ENCODE results near the gene METTL24. TPM values are rescaled to one million over a fixed set of nuclear protein-coding genes. Genes with fewer than 3 reads are reported as not detected.

The METTL24 gene
- total and polyA plus RNA-seq, 2 of the 13 experiments (the other 11 are each of a cell fraction or from before 2014, with no cell fraction given), result not detected

DNA sequence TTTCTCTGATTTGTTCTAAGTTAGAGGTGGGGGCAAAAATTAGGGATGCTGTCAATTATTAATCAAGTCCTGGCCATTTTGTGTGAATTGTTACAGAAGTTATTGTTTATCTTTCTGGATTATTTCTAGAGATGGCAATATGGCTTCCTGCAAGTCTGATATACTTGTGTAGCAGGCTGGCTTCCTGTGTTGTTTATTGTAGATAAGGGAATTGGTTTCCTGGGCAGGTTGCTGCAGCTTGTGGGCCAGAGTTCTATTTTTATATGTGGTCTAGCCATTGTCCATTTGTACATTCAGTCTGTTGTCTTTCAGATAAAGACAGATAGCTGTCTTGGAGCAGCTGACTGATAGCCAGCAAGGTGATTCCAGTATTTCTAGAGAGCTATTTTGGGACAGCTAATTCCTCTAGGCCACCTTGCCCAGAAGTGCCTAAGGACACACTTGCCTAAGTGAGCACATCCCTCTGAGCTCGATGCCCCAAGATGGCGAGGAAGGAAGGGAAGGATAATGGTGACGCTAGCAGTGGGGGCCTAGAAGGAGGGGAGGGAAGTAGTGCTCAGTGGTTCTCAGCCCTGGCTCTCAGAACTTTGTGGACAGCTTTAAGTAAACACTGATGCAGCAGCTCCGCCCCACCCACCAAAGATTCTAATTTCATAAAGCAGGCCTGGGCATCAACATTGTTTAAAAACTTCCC, 31.7 kb upstream of the METTL24 start:
- FAIRE-seq, result no peak
- CTCF ChIA-PET (ENCODE audit: low intra/inter-chr PET ratio, low total read pairs), result interaction anchor here (0.8 to 3.4 kb wide), 4 partner anchors 86 to 684 kb away, joined by 6 to 23 read pairs (median 8); partner anchors contain the start of gene WASF1

DNA sequence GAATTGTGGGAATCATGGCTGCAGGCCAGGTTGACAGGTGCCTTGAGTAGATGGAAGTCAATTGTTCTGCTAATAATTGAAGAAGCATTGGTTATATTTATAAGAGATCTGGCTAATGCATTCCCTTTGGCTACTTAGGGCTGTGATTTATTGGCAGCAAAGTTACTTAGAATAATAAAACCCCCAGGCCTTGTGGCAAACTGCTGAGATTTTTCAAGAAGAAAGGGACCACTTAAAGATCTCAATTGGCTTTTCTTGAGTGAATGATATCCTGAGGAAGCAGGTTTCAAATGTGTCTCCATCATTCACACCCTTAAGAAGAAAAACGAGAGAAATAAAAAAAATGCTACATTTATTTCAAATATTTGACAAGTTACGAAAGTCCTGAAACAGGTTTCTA, 29.8 kb upstream of the METTL24 start:
- FAIRE-seq (no peak), ATAC-seq (no peak), DNase-seq (ENCODE audit: low spot score) (no peak)
- no peaks in the 10 kb centered on the region for H3K27me3 ChIP-seq (ENCODE audit: control insufficient read depth in 1 of 2, insufficient read depth in 2 of 2, low read length in 2 of 2)
- H4K20me1 ChIP-seq (ENCODE audit: insufficient read depth, low read length), result no peaks in the 10 kb centered on the region
- no peaks in the 10 kb centered on the region for H3K9me3 ChIP-seq (ENCODE audit: low read length)
- intact Hi-C loops (cut with micrococcal nuclease; ENCODE audit: unreplicated experiment), result loop anchor here (5.0 kb wide), 1 partner anchor 336 kb away; no protein-coding TSS in a partner anchor
- WGBS (ENCODE audit: low lambda C conversion rate), result 66% methylated on average over 2 of the region's 2 CpGs
- no peak overlapping the region for H3K4me3 ChIP-seq (replicated peaks in 1 of 3; ENCODE audit: insufficient read depth in 1 of 3, low read depth in 2 of 3, low read length in 3 of 3)
- ChIA-PET CTCF (ENCODE audit: low intra/inter-chr PET ratio, low total read pairs) (no interaction called here), POLR2A (no interaction called here)
- no peak overlapping the region for H3K27ac ChIP-seq (ENCODE audit: extremely low read length, insufficient read depth, low read length)
- no peak overlapping the region for H3K9ac ChIP-seq (ENCODE audit: insufficient read depth, low read depth, low read length)
- no peak overlapping the region for H2AFZ ChIP-seq (ENCODE audit: low read length)
- H3K4me2 ChIP-seq (ENCODE audit: low read depth, low read length), result no peak overlapping the region
- BruUV-seq (replicated peaks), result no TSS peak
- no peaks in the 10 kb centered on the region for H3K79me2 ChIP-seq (ENCODE audit: insufficient read depth, low read length)
- no peaks in the 10 kb centered on the region for H3K36me3 ChIP-seq (replicated peaks in 1 of 2; ENCODE audit: control insufficient read depth in 1 of 2, insufficient read depth in 2 of 2, low read length in 2 of 2)
- H3K4me1 ChIP-seq (ENCODE audit: insufficient read depth, low read length), result peaks cover 48% of the 10 kb centered on the region
- in situ Hi-C loops (cut with HindIII; ENCODE audit: extremely low pct_ligation_motif_present, low pct_unique_long_range_greater_than_20kb), result loop anchor here (25.0 kb wide), 1 partner anchor 851 kb away; no protein-coding TSS in a partner anchor
- TF ChIP-seq SATB2 (CRISPR knock-in tag; IDR thresholded peaks at IDR 0.05), result no peak
- TF ChIP-seq, protein P1, sequence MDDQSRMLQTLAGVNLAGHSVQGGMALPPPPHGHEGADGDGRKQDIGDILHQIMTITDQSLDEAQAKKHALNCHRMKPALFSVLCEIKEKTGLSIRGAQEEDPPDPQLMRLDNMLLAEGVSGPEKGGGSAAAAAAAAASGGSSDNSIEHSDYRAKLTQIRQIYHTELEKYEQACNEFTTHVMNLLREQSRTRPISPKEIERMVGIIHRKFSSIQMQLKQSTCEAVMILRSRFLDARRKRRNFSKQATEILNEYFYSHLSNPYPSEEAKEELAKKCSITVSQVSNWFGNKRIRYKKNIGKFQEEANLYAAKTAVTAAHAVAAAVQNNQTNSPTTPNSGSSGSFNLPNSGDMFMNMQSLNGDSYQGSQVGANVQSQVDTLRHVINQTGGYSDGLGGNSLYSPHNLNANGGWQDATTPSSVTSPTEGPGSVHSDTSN (CRISPR knock-in tag; IDR thresholded peaks at IDR 0.05; ENCODE audit: borderline replicate concordance), result no peak
- TF ChIP-seq FOXP1 (IDR thresholded peaks at IDR 0.05), result no peak
- no peak for TF ChIP-seq FOXP1 (CRISPR knock-in tag; IDR thresholded peaks at IDR 0.05)
- TF ChIP-seq, protein P2, sequence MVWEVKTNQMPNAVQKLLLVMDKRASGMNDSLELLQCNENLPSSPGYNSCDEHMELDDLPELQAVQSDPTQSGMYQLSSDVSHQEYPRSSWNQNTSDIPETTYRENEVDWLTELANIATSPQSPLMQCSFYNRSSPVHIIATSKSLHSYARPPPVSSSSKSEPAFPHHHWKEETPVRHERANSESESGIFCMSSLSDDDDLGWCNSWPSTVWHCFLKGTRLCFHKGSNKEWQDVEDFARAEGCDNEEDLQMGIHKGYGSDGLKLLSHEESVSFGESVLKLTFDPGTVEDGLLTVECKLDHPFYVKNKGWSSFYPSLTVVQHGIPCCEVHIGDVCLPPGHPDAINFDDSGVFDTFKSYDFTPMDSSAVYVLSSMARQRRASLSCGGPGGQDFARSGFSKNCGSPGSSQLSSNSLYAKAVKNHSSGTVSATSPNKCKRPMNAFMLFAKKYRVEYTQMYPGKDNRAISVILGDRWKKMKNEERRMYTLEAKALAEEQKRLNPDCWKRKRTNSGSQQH (CRISPR knock-in tag; IDR thresholded peaks at IDR 0.05; ENCODE audit: low read depth), result no peak
- TF ChIP-seq SAFB2 (CRISPR knock-in tag; IDR thresholded peaks at IDR 0.05; ENCODE audit: borderline replicate concordance, low read depth), result no peak
- no peak for TF ChIP-seq PPARG (CRISPR knock-in tag; conservative IDR thresholded peaks at IDR 0.05)
- TF ChIP-seq SMARCC2 (IDR thresholded peaks at IDR 0.05), result no peak
- no peak for TF ChIP-seq SP4 (CRISPR knock-in tag; IDR thresholded peaks at IDR 0.05)

More for the DNA sequence above, 31.7 kb upstream of the METTL24 start:
- POLR2A ChIA-PET, result no interaction called here
- no peaks in the 10 kb centered on the region for H3K27me3 ChIP-seq (ENCODE audit: control insufficient read depth in 1 of 2, insufficient read depth in 2 of 2, low read length in 2 of 2)
- no peak overlapping the region for H3K27ac ChIP-seq (ENCODE audit: extremely low read length, insufficient read depth, low read length)
- no peak overlapping the region for H3K9ac ChIP-seq (ENCODE audit: insufficient read depth, low read depth, low read length)
- H3K79me2 ChIP-seq (ENCODE audit: insufficient read depth, low read length), result no peaks in the 10 kb centered on the region
- no peak overlapping the region for H3K4me3 ChIP-seq (replicated peaks in 1 of 3; ENCODE audit: insufficient read depth in 1 of 3, low read depth in 2 of 3, low read length in 3 of 3)
- DNase-seq (ENCODE audit: low spot score), result no peak
- H2AFZ ChIP-seq (ENCODE audit: low read length), result no peak overlapping the region
- intact Hi-C loops (cut with micrococcal nuclease; ENCODE audit: unreplicated experiment) (loop anchor here (1.0 to 5.0 kb wide), 5 partner anchors 87 to 685 kb away; no protein-coding TSS in a partner anchor), in situ Hi-C loops (cut with HindIII; ENCODE audit: extremely low pct_ligation_motif_present, low pct_unique_long_range_greater_than_20kb) (loop anchor here (10.0 to 25.0 kb wide), 4 partner anchors 215 to 853 kb away; partner anchors contain the start of gene WASF1)
- TF ChIP-seq, protein P3, sequence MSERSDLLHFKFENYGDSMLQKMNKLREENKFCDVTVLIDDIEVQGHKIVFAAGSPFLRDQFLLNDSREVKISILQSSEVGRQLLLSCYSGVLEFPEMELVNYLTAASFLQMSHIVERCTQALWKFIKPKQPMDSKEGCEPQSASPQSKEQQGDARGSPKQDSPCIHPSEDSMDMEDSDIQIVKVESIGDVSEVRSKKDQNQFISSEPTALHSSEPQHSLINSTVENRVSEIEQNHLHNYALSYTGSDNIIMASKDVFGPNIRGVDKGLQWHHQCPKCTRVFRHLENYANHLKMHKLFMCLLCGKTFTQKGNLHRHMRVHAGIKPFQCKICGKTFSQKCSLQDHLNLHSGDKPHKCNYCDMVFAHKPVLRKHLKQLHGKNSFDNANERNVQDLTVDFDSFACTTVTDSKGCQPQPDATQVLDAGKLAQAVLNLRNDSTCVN (CRISPR knock-in tag; IDR thresholded peaks at IDR 0.05; ENCODE audit: borderline replicate concordance), result peak; percentile 85; the same call in 1 of the 2 replicates
- no peak for TF ChIP-seq KDM4B (CRISPR knock-in tag; IDR thresholded peaks at IDR 0.05)
- no TSS peak for BruUV-seq (replicated peaks)
- no peaks in the 10 kb centered on the region for H3K36me3 ChIP-seq (replicated peaks in 1 of 2; ENCODE audit: control insufficient read depth in 1 of 2, insufficient read depth in 2 of 2, low read length in 2 of 2)
- no peak for ATAC-seq
- no peaks in the 10 kb centered on the region for H4K20me1 ChIP-seq (ENCODE audit: insufficient read depth, low read length)
- H3K4me1 ChIP-seq (ENCODE audit: insufficient read depth, low read length), result peaks cover 46% of the 10 kb centered on the region
- 64% methylated on average over 4 of the region's 4 CpGs for WGBS (ENCODE audit: low lambda C conversion rate)
- H3K9me3 ChIP-seq (ENCODE audit: low read length), result no peaks in the 10 kb centered on the region
- no peak overlapping the region; the same call in 1 of the 2 replicates for H3K4me2 ChIP-seq (ENCODE audit: low read depth, low read length)

Measured in HepG2 (cell line).